Measurements from ENCODE around the gene MYOF.

DNA sequence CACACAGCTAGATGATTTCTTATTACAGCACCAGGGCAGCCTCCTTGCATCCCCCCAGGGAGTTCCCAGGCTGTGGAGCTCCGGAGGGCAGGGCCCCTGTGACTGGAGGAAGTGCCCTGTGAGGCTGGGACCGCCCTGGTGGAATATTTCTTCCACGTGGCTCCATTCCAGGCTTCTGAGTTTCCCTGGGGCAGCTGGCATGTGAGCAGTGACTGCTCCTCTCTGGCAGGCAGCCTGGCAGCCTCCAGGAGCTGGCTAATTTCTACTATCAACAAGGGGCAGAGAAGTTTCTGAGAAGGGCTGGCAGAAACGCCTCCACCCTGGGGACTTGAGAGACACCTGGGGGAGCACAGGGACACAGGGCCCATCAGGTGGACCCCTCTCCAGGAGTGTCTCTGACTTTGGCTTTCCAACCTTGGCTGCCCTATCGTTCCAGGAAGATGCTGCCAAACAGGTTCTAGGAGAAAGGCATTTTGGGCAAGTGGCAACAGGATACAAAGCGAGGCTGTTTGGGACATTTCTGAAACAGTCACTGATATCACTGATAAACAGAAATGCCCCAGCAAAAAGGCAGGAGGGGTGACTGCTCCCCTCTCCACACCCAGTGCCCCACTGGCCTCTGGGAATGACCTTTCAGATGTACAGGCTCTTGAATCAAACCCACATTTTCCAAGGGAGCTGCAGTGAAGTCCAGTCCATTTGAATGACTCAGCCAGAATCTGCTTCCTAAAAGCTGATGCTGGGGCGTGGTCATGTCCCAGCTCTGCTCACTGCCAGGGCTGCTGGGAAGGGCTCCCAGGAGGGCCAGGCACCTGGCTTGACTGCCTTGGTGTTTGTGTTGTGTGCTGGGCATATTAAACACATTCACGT, 16.1 kb downstream of the MYOF start:
- TF ChIP-seq, protein P1, sequence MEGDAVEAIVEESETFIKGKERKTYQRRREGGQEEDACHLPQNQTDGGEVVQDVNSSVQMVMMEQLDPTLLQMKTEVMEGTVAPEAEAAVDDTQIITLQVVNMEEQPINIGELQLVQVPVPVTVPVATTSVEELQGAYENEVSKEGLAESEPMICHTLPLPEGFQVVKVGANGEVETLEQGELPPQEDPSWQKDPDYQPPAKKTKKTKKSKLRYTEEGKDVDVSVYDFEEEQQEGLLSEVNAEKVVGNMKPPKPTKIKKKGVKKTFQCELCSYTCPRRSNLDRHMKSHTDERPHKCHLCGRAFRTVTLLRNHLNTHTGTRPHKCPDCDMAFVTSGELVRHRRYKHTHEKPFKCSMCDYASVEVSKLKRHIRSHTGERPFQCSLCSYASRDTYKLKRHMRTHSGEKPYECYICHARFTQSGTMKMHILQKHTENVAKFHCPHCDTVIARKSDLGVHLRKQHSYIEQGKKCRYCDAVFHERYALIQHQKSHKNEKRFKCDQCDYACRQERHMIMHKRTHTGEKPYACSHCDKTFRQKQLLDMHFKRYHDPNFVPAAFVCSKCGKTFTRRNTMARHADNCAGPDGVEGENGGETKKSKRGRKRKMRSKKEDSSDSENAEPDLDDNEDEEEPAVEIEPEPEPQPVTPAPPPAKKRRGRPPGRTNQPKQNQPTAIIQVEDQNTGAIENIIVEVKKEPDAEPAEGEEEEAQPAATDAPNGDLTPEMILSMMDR (IDR thresholded peaks at IDR 0.05), result no peak
- TF ChIP-seq, protein P2, sequence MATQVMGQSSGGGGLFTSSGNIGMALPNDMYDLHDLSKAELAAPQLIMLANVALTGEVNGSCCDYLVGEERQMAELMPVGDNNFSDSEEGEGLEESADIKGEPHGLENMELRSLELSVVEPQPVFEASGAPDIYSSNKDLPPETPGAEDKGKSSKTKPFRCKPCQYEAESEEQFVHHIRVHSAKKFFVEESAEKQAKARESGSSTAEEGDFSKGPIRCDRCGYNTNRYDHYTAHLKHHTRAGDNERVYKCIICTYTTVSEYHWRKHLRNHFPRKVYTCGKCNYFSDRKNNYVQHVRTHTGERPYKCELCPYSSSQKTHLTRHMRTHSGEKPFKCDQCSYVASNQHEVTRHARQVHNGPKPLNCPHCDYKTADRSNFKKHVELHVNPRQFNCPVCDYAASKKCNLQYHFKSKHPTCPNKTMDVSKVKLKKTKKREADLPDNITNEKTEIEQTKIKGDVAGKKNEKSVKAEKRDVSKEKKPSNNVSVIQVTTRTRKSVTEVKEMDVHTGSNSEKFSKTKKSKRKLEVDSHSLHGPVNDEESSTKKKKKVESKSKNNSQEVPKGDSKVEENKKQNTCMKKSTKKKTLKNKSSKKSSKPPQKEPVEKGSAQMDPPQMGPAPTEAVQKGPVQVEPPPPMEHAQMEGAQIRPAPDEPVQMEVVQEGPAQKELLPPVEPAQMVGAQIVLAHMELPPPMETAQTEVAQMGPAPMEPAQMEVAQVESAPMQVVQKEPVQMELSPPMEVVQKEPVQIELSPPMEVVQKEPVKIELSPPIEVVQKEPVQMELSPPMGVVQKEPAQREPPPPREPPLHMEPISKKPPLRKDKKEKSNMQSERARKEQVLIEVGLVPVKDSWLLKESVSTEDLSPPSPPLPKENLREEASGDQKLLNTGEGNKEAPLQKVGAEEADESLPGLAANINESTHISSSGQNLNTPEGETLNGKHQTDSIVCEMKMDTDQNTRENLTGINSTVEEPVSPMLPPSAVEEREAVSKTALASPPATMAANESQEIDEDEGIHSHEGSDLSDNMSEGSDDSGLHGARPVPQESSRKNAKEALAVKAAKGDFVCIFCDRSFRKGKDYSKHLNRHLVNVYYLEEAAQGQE (IDR thresholded peaks at IDR 0.05; ENCODE audit: insufficient read depth in 1 of 2, low read depth in 2 of 2, low read length in 1 of 2), result no peak
- TF ChIP-seq POLR2AphosphoS5 (IDR thresholded peaks at IDR 0.05; ENCODE audit: low read depth, low read length) (peak; percentile 60; the same call in 1 of the 2 replicates), TCF7L2 (IDR thresholded peaks at IDR 0.05; ENCODE audit: low read depth, low read length) (peak; percentile 20; the same call in 1 of the 2 replicates), SIN3A (IDR thresholded peaks at IDR 0.05; ENCODE audit: borderline replicate concordance, insufficient read depth, low read depth, low read length) (no peak; the same call in 1 of the 2 replicates)
